BLaER1 treated with 17β-estradiol and CSF1 and Interleukin-3, amounts not matched to agents 10 nM and 100 nM (cell line): ENCODE results near the gene KRTAP10-6.
A peak's percentile ranks its signal among the peaks of the same experiment; 100 is the strongest.
"Not testable (repeated sequence)": the region's sequence is repeated elsewhere in the genome, so short reads cannot be mapped to it uniquely, and the experiment has no call there.

Experiments used
- H3K27ac ChIP-seq, 11 experiments: shearing (Covaris generic); formaldehyde crosslinking; 2 replicates each; pipeline ENCODE4 v1.8.1; 2022
- H3K27me3 ChIP-seq, 11 experiments: shearing (Covaris generic); formaldehyde crosslinking; 2 replicates each; pipeline ENCODE4 v1.8.1; 2022
- H3K36me3 ChIP-seq, 11 experiments: shearing (Covaris generic); formaldehyde crosslinking; 2 replicates each; pipeline ENCODE4 v1.8.1; 2022
- H3K4me1 ChIP-seq, 10 experiments: shearing (Covaris generic); formaldehyde crosslinking; 2 replicates each; pipeline ENCODE4 v1.8.1; 2022
- H3K4me2 ChIP-seq, 11 experiments: shearing (Covaris generic); formaldehyde crosslinking; 2 replicates each; pipeline ENCODE4 v1.8.1; 2022
- H3K4me3 ChIP-seq, 10 experiments: shearing (Covaris generic); formaldehyde crosslinking; 2 replicates each; pipeline ENCODE4 v1.8.1; 2022
- H3K9ac ChIP-seq, 11 experiments: shearing (Covaris generic); formaldehyde crosslinking; 2 replicates each; pipeline ENCODE4 v1.8.1; 2022
- H3K9me3 ChIP-seq, 11 experiments: shearing (Covaris generic); formaldehyde crosslinking; replicated peaks in 1 of 11; 2 replicates each; pipeline ENCODE4 v1.8.1; 2022
- H4K20me1 ChIP-seq, 11 experiments: shearing (Covaris generic); formaldehyde crosslinking; 2 replicates each; pipeline ENCODE4 v1.8.1; 2022
- Cebpa-rat ChIP-seq, 11 experiments: shearing (Covaris generic); IDR thresholded peaks; 2 replicates each; pipeline ENCODE4 v1.8.1; 2022

The KRTAP10-6 gene

GRCh38 chr21:44603109-44603875 lies 11.0 kb upstream of the KRTAP10-6 start:
- H3K4me3 ChIP-seq, result no peak overlapping the region
- no peaks in the 10 kb centered on the region for H3K27me3 ChIP-seq
- no peak overlapping the region for H3K9ac ChIP-seq
- H3K27ac ChIP-seq, result no peak overlapping the region
- no peak for TF ChIP-seq Cebpa-rat (IDR thresholded peaks at IDR 0.05)
- H3K36me3 ChIP-seq, result no peaks in the 10 kb centered on the region
- no peaks in the 10 kb centered on the region for H4K20me1 ChIP-seq
- peaks cover 6 to 25% (median 20%) of the 10 kb centered on the region in 11 experiments; a peak in 21 of 22 replicates for H3K9me3 ChIP-seq
- H3K4me1 ChIP-seq, result no peaks in the 10 kb centered on the region; a peak in 1 of 20 replicates
- no peak overlapping the region for H3K4me2 ChIP-seq

GRCh38 chr21:44602463-44602850 lies 10.2 kb upstream of the KRTAP10-6 start:
- no peak for TF ChIP-seq Cebpa-rat (IDR thresholded peaks at IDR 0.05)
- no peak overlapping the region for H3K27ac ChIP-seq
- H3K9ac ChIP-seq, result no peak overlapping the region
- H3K4me1 ChIP-seq, result peaks cover 0 to 4% (median 0%) of the 10 kb centered on the region in 10 experiments; a peak in 2 of 20 replicates
- H3K4me2 ChIP-seq, result no peak overlapping the region
- peaks cover 6 to 27% (median 19%) of the 10 kb centered on the region in 11 experiments; a peak in 21 of 22 replicates for H3K9me3 ChIP-seq
- H3K36me3 ChIP-seq, result no peaks in the 10 kb centered on the region
- H3K4me3 ChIP-seq, result no peak overlapping the region
- no peaks in the 10 kb centered on the region for H4K20me1 ChIP-seq
- H3K27me3 ChIP-seq, result no peaks in the 10 kb centered on the region

GRCh38 chr21:44601596-44602462 lies 9.5 kb upstream of the KRTAP10-6 start:
- no peak for TF ChIP-seq Cebpa-rat (IDR thresholded peaks at IDR 0.05)
- Histone ChIP-seq H3K27me3 (no peaks in the 10 kb centered on the region), H3K4me3 (no peak overlapping the region), H3K36me3 (no peaks in the 10 kb centered on the region), H3K4me1 (peaks cover 0 to 4% (median 0%) of the 10 kb centered on the region in 10 experiments; a peak in 2 of 20 replicates), H3K9ac (no peak overlapping the region), H3K4me2 (no peak overlapping the region), H3K9me3 (peaks cover 6 to 27% (median 19%) of the 10 kb centered on the region in 11 experiments; a peak in 21 of 22 replicates), H4K20me1 (no peaks in the 10 kb centered on the region), H3K27ac (no peak overlapping the region)

GRCh38 chr21:44601091-44601490 lies 8.8 kb upstream of the KRTAP10-6 start:
- H3K4me3 ChIP-seq, H3K36me3 ChIP-seq, H3K27me3 ChIP-seq, H3K4me2 ChIP-seq, H4K20me1 ChIP-seq, H3K27ac ChIP-seq, H3K4me1 ChIP-seq, H3K9ac ChIP-seq: not testable (repeated sequence)
- H3K9me3 ChIP-seq, result peaks cover 6 to 27% (median 14%) of the 10 kb centered on the region in 11 experiments; a peak in 21 of 22 replicates

GRCh38 chr21:44600118-44600978 lies 8.0 kb upstream of the KRTAP10-6 start, which contains the start of gene KRTAP10-7:
TSS of gene KRTAP10-7 (plus strand) at chr21:44600597. CDS start at chr21:44600622, 25 bp downstream.
- H3K27ac ChIP-seq, H4K20me1 ChIP-seq, H3K4me1 ChIP-seq, H3K9ac ChIP-seq, H3K27me3 ChIP-seq, H3K36me3 ChIP-seq, H3K4me3 ChIP-seq, H3K4me2 ChIP-seq: not testable (repeated sequence)
- H3K9me3 ChIP-seq, result peaks cover 6 to 27% (median 13%) of the 10 kb centered on the region in 11 experiments; a peak in 20 of 22 replicates

GRCh38 chr21:44599264-44600029 lies 7.1 kb upstream of the KRTAP10-6 start:
- no peak overlapping the region for H3K4me3 ChIP-seq
- H3K27ac ChIP-seq, result no peak overlapping the region
- H4K20me1 ChIP-seq, result no peaks in the 10 kb centered on the region; a peak in 1 of 22 replicates
- H3K36me3 ChIP-seq, result no peaks in the 10 kb centered on the region
- no peaks in the 10 kb centered on the region for H3K27me3 ChIP-seq
- H3K4me2 ChIP-seq, result no peak overlapping the region
- H3K9ac ChIP-seq, result no peak overlapping the region
- peaks cover 0 to 11% (median 9%) of the 10 kb centered on the region in 10 experiments; a peak in 18 of 20 replicates for H3K4me1 ChIP-seq
- peaks cover 6 to 24% (median 9%) of the 10 kb centered on the region in 11 experiments; a peak in 19 of 22 replicates for H3K9me3 ChIP-seq
- TF ChIP-seq Cebpa-rat (IDR thresholded peaks at IDR 0.05), result no peak

GRCh38 chr21:44598061-44598460 lies 5.8 kb upstream of the KRTAP10-6 start:
- Histone ChIP-seq H3K4me3 (no peak overlapping the region), H3K27me3 (peaks cover 0 to 6% (median 0%) of the 10 kb centered on the region in 11 experiments; a peak in 4 of 22 replicates), H3K27ac (peak overlapping the region in 1 of 11 experiments; percentile 10; a peak in 1 of 22 replicates), H3K4me2 (no peak overlapping the region), H3K36me3 (no peaks in the 10 kb centered on the region), H4K20me1 (no peaks in the 10 kb centered on the region; a peak in 1 of 22 replicates), H3K9me3 (peaks cover 0 to 13% (median 0%) of the 10 kb centered on the region in 11 experiments; a peak in 3 of 22 replicates), H3K4me1 (peaks cover 13 to 25% (median 23%) of the 10 kb centered on the region in 10 experiments), H3K9ac (no peak overlapping the region)
- no peak for TF ChIP-seq Cebpa-rat (IDR thresholded peaks at IDR 0.05)
